ENCODE measurements around the gene ABHD3. TPM values are rescaled to one million over a fixed set of nuclear protein-coding genes. Genes with fewer than 3 reads are reported as not detected.

Gene ABHD3
- total RNA-seq, 1 experiment from 2014 or later = 23.3 TPM

GRCh38 chr18:21706386-21706865 is 1.9 kb upstream of the ABHD3 start:
- H3K4me1 ChIP-seq (ENCODE audit: control insufficient read depth, insufficient read depth, low read length) = peaks cover 10% of the 10 kb centered on the region; the same call in 1 of the 2 replicates
- BruUV-seq (replicated peaks) = no TSS peak
- TF ChIP-seq REST (IDR thresholded peaks at IDR 0.05; ENCODE audit: insufficient read depth in 1 of 2, low read depth in 2 of 2, low read length in 1 of 2) = no peak
- TF ChIP-seq SIN3A (IDR thresholded peaks at IDR 0.05; ENCODE audit: borderline replicate concordance, insufficient read depth, low read depth, low read length) = no peak
- TF ChIP-seq TCF7L2 (IDR thresholded peaks at IDR 0.05; ENCODE audit: low read depth, low read length) = no peak
- no peak for TF ChIP-seq CTCF (IDR thresholded peaks at IDR 0.05)
- no peak for TF ChIP-seq POLR2AphosphoS5 (IDR thresholded peaks at IDR 0.05; ENCODE audit: low read depth, low read length)
- intact Hi-C loops (cut with micrococcal nuclease; ENCODE audit: unreplicated experiment) (no loop called here), in situ Hi-C loops (cut with HindIII; ENCODE audit: low pct_unique_long_range_greater_than_20kb, low sequenced_read_pairs) (no loop called here)
- ATAC-seq (no peak), DNase-seq (ENCODE audit: low read depth, low spot score) (no peak)
- CTCF ChIA-PET = no interaction called here
- POLR2A ChIA-PET = interaction anchor here (0.6 kb wide), 1 partner anchor 123 kb away, joined by 4 read pairs; no protein-coding TSS in a partner anchor
- no peak overlapping the region for H3K4me3 ChIP-seq (ENCODE audit: low read depth in 2 of 2, low read length in 2 of 2)
- H3K27me3 ChIP-seq (ENCODE audit: control insufficient read depth, insufficient read depth, low read length) = no peaks in the 10 kb centered on the region
- H3K27ac ChIP-seq (ENCODE audit: low read length) = no peak overlapping the region
- H3K36me3 ChIP-seq (ENCODE audit: control insufficient read depth, insufficient read depth, low read length) = peaks cover 5% of the 10 kb centered on the region; the same call in 1 of the 2 replicates
- no peaks in the 10 kb centered on the region for H3K9me3 ChIP-seq (ENCODE audit: control insufficient read depth, insufficient read depth, low read depth, low read length)

DNA sequence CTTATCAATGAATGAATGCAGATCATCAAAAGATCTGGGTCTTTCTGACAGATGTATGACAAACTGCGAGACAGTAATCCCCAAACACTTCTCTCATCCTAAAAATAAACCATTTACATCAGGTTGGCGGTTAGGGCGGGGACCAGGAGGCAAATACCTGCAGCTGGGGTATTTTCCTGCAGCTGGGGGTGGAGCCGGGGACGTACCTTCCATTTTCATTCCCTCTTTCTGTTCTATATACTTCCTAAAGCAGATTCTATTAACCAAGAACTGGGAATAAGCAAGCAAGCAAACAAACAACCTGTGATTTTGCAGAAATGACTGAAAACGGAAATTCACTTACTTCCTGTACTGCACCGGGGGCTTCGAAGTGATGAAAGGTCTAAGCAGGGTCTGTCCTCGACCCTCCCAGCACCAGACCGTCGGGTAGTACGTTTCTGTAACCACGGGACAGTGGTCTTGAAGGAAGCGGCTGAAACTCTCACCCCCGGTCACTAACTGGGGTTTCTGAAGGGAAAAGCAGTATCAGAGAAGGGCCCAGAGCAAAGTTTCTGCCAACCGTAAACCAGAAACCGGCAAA is 1.2 kb downstream of the ABHD3 start:
- DNase-seq (ENCODE audit: low read depth, low spot score) (no peak), ATAC-seq (no peak)
- in situ Hi-C loops (cut with HindIII; ENCODE audit: low pct_unique_long_range_greater_than_20kb, low sequenced_read_pairs) (no loop called here), intact Hi-C loops (cut with micrococcal nuclease; ENCODE audit: unreplicated experiment) (loop anchor here (5.0 kb wide), 1 partner anchor 39 kb away; the partner anchor contains the start of gene MIB1)
- TF ChIP-seq SIN3A (IDR thresholded peaks at IDR 0.05; ENCODE audit: borderline replicate concordance, insufficient read depth, low read depth, low read length) = no peak
- no peak for TF ChIP-seq CTCF (IDR thresholded peaks at IDR 0.05)
- TF ChIP-seq POLR2AphosphoS5 (IDR thresholded peaks at IDR 0.05; ENCODE audit: low read depth, low read length) = no peak
- no peak for TF ChIP-seq TCF7L2 (IDR thresholded peaks at IDR 0.05; ENCODE audit: low read depth, low read length)
- no peak for TF ChIP-seq REST (IDR thresholded peaks at IDR 0.05; ENCODE audit: insufficient read depth in 1 of 2, low read depth in 2 of 2, low read length in 1 of 2)
- Histone ChIP-seq H3K27me3 (ENCODE audit: control insufficient read depth, insufficient read depth, low read length) (no peaks in the 10 kb centered on the region), H3K27ac (ENCODE audit: low read length) (peak overlapping the region; percentile 82), H3K4me1 (ENCODE audit: control insufficient read depth, insufficient read depth, low read length) (peaks cover 10% of the 10 kb centered on the region; the same call in 1 of the 2 replicates), H3K4me3 (ENCODE audit: low read depth in 2 of 2, low read length in 2 of 2) (peak overlapping the region; percentile 51 to 78), H3K9me3 (ENCODE audit: control insufficient read depth, insufficient read depth, low read depth, low read length) (no peaks in the 10 kb centered on the region), H3K36me3 (ENCODE audit: control insufficient read depth, insufficient read depth, low read length) (peaks cover 5% of the 10 kb centered on the region; the same call in 1 of the 2 replicates)
- CTCF ChIA-PET = no interaction called here
- no TSS peak for BruUV-seq (replicated peaks)
- POLR2A ChIA-PET = interaction anchor here (0.7 kb wide), 1 partner anchor 82 kb away, joined by 5 read pairs; no protein-coding TSS in a partner anchor

Data from Panc1 (cell line).